ENCODE measurements around the gene CTNND2.

DNA sequence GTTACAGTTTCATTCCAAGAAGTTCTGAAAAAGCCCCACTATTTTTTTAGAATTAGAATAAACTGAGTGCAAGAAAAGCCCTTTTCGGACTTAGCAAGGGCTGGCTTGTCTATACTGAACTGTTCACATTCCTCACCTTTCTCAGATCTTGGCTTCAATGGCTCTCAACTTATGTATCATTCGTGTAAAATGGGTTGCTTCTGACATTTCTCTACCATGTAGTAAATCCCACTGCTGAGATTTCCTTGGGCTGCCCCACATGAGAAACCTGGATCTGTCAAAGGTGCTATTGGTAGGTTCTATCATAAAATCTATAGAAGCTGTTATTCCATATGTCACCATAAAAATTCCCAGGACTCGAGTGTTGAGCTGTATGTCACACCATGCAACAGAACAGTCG, 454.3 kb downstream of the CTNND2 start:
- TF ChIP-seq, protein P1, sequence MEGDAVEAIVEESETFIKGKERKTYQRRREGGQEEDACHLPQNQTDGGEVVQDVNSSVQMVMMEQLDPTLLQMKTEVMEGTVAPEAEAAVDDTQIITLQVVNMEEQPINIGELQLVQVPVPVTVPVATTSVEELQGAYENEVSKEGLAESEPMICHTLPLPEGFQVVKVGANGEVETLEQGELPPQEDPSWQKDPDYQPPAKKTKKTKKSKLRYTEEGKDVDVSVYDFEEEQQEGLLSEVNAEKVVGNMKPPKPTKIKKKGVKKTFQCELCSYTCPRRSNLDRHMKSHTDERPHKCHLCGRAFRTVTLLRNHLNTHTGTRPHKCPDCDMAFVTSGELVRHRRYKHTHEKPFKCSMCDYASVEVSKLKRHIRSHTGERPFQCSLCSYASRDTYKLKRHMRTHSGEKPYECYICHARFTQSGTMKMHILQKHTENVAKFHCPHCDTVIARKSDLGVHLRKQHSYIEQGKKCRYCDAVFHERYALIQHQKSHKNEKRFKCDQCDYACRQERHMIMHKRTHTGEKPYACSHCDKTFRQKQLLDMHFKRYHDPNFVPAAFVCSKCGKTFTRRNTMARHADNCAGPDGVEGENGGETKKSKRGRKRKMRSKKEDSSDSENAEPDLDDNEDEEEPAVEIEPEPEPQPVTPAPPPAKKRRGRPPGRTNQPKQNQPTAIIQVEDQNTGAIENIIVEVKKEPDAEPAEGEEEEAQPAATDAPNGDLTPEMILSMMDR (IDR thresholded peaks at IDR 0.05) = no peak
- TF ChIP-seq POLR2AphosphoS5 (IDR thresholded peaks at IDR 0.05) = no peak
- no peak for TF ChIP-seq EP300 (IDR thresholded peaks at IDR 0.05)
